HPDE6-E6E7 (cell line): Measurements from ENCODE around the gene TJP3.
A peak's percentile ranks its signal among the peaks of the same experiment; 100 is the strongest.
"Not testable (repeated sequence)": the region's sequence is repeated elsewhere in the genome, so short reads cannot be mapped to it uniquely, and the experiment has no call there.

Source experiments
- DNase-seq: peaks from one replicate; pipeline ENCODE4 v3.0.0; 2011; ENCODE audit warnings: missing footprints; ENCODE audit errors: extremely low spot score

The TJP3 gene, protein sequence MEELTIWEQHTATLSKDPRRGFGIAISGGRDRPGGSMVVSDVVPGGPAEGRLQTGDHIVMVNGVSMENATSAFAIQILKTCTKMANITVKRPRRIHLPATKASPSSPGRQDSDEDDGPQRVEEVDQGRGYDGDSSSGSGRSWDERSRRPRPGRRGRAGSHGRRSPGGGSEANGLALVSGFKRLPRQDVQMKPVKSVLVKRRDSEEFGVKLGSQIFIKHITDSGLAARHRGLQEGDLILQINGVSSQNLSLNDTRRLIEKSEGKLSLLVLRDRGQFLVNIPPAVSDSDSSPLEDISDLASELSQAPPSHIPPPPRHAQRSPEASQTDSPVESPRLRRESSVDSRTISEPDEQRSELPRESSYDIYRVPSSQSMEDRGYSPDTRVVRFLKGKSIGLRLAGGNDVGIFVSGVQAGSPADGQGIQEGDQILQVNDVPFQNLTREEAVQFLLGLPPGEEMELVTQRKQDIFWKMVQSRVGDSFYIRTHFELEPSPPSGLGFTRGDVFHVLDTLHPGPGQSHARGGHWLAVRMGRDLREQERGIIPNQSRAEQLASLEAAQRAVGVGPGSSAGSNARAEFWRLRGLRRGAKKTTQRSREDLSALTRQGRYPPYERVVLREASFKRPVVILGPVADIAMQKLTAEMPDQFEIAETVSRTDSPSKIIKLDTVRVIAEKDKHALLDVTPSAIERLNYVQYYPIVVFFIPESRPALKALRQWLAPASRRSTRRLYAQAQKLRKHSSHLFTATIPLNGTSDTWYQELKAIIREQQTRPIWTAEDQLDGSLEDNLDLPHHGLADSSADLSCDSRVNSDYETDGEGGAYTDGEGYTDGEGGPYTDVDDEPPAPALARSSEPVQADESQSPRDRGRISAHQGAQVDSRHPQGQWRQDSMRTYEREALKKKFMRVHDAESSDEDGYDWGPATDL

DNA sequence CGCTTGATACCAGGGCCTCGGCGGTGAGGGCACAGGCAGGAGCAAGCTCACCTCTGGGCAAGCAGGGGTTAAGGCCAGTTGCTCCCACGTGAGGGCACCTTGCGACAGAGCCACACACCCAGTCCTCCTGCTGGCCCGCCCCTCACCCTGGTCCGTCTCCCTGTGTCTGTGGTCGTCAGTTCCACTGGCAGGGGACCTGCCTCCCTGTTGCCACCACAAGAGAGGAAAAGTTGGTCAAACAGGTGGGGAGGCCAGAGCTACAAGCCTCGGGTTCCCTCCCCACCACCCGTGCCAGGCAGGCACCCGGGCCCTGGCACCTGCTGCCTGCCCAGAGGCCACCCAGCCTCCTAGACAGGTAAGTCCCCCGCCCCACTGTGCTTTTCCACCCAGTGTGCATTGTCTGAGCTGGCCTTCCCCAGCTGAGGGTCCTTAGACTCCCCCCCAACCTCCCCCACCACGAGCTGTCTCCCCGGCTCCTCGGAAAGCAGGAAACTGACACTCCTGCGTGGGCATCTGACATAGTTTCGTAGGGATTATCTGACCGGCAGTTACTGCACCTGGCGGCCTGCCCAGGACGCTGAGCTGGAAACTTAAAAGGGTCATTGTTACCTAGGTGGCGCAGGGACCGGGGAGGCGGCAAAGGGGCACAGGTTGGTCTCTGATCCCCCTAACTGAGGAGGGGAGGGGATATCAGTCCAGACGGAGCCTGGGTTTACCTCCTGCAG, at the start of gene TJP3:
Gene TJP3, plus strand, starts transcription at position 178 of the 725 bp plus-strand sequence. CDS start 20,049 bp downstream, outside the sequence.
- no peak for DNase-seq

DNA sequence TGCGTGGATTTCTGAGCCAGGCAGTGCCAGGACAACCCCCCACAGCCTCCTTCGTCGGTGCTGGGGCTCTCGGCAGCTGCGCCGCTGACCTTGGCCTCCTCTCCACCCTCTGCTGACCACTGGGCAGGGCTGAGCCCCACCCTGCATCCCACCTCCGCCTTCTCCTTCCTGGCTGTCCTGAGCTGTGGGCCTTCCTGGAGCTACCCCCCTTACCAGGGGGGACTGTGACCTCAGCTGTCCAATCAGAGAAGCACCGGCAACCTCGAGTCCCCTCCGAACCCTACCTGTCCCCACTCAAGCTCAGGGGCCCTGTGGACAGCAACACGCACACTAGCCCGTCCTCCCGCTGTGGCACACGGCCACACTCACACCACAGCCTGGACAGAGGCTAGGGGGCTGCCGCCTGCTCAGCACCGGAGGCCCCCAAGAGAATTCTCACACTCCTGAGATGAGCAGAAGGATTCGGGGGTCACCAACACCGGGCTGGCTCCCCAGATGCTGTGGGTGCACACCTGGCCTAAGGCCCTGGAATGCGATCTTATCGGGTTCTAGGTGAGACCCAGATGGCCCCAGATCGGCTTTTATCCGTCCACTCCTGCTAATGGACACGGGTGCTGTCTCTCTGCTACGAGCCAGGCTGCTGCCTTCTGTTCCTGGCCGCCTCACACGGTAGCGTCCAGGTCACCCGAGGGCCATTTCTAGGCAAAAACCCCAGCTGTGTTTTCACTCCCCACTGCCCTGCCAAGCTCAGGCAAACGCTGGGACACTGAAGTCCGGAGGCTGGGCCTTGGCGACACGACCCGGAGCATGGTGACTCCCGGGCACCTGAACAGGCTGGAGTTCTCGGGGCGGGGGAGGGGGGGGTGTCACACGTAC, 49.1 kb upstream of the TJP3 start:
- DNase-seq: no peak

- DNase-seq: no peak
These were observed 48.5 kb upstream of the TJP3 start for GRCh38 chr19:3659746-3660112.

DNA sequence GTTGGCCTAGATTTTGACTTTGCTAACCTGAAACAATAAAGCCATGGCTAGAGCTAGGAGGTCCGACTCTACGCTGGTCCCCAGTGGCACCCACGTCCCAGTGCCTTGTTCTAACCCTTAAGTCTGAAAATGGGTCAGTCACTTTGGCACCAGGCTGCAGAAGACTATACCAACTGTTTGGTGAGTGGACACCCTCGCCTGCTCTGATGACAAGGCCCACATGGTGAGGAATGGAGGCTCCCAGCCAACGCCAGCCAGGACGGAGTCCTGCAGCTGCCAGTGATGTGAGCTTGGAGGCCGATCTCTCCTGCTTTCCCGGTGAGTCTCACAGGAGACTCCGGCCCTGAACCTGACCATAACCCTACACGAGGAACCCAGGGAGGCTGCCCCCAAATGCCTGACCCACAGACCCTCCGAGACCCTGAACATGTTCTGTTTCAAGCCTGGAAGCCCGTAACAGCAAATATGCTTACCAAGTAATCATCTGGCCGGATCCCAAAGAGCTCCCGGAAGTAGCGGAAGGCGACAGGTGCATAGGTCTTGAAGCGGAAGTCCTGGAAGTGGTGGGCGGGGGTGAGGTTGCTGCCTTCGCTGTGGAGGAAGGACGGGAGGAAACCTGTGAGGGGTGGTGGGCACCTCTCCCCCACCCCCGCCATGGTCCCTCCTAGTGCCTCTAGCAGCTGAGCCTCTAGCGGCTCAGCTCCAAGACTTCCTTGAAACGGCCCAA, 47.5 kb upstream of the TJP3 start:
- no peak for DNase-seq

DNA sequence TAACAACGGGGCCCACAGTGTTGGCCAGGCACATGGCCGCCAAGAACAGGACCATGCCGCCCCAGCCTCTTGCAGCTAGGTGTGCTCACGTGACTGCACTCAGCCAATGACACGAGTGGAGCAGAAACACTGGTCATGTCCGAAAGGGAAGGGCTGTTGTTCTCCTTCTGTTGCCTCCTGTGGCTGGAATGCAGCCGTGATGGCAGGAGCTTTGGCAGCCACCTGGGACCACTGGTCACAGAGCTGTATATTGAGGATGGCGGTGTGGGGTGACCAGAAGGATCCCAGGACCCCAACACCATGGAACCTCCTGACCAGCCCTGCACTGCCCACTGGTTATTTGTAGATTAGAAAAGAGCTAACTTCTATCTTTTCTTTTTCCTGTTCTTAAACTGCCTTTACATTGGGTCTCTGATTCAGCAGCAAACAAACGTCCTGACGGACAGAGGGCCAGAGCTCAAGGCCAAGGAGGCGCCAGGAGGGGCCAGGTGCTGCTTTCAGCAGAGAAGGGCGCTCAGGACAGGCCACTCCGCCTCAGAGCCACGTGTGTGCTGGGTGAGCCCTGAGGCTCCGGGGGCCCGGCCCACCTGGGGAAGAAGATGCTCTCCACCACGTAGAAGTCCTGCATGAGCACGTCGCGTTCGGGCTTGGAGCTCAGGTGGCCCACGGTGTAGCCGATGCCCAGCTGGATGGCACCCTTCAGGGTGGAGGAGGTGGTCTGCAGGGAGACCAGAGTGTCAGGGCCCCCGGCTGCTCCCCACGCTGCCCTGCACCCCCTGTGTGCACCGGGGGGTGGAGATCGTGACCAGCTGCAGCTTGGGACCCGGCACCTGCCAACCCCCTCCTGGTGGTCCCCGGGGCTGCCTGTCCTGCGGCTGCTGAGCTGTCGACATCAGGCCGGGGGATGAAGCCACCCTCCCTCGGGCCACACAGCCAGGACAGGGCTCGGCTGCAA, 46.6 kb upstream of the TJP3 start:
- no peak for DNase-seq

GRCh38 chr19:3663838-3664237, 44.3 kb upstream of the TJP3 start:
- DNase-seq: no peak

- no peak for DNase-seq
These were observed 43.1 kb upstream of the TJP3 start for GRCh38 chr19:3664879-3665642.

GRCh38 chr19:3665681-3666544, 42.3 kb upstream of the TJP3 start:
- peak; percentile 37 for DNase-seq

GRCh38 chr19:3666545-3666856, 41.7 kb upstream of the TJP3 start:
- DNase-seq: not testable (repeated sequence)

- DNase-seq: no peak
These were observed 41.0 kb upstream of the TJP3 start for GRCh38 chr19:3667037-3667638.

GRCh38 chr19:3667766-3668165, 40.4 kb upstream of the TJP3 start:
- no peak for DNase-seq

GRCh38 chr19:3668331-3669081, 39.7 kb upstream of the TJP3 start:
- DNase-seq: no peak

GRCh38 chr19:3669082-3669946, 38.9 kb upstream of the TJP3 start:
- no peak for DNase-seq

DNA sequence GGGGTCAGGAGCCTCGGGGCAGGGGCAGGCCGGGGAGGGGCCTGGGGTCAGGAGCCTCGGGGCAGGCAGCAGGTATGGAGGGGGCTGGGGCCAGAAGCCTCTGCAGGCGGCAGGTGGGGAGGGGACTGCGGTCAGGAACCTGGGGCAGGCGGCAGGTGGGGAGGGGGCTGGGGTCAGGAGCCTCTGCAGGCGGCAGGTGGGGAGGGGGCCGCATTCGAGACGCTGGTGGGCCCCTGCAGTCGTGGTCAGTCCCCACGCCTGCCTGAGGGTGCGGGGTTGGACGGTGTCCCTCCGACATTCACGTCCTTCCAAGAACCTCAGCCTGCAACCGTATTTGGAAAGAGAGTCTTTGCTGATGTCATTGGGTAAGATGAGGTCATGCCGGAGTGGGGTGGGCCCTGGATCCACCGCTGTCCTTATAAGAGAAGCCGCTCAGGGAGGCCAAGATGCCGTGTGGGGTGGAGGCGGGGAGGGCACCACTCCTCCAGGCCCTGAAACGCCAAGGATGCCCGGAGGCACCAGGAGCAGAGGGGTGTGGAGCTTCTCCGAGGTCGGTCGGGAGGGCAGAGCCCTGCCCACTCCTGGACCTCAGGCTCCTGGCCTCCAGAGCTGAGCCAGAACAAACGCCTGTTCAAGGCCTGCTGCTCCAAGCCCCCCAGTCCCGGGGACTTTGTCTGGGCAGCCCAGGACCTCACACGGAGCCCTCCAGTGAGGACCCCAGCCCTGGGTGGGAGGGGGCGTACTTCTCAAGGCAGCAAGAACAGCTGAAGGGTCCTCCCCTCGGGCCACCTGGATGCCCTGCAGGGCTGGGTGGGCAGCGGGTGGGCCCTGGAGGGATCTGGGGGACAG, 38.0 kb upstream of the TJP3 start:
- no peak for DNase-seq
